Esophagus muscularis mucosa (tissue), 3 donors: ENCODE measurements around the gene SDK1.

Experiments
- CTCF ChIP-seq, 3 experiments: fragments of 200-600 bp in 2 of 3; fragments of 450-650 bp in 1 of 3; sonication (generic) in 2 of 3; IDR thresholded peaks; one replicate each; pipeline ENCODE4 v1.5.1; 2017 to 2019; ENCODE audit warnings: antibody characterized with exemption in 3 of 3, mild to moderate bottlenecking in 2 of 3, moderate library complexity in 1 of 3
- POLR2A ChIP-seq: fragments of 450-650 bp; IDR thresholded peaks from one replicate; pipeline ENCODE4 v1.6.1; 2017; ENCODE audit warnings: antibody characterized with exemption, moderate library complexity, mild to moderate bottlenecking, low read depth

- TF ChIP-seq CTCF (IDR thresholded peaks at IDR 0.05) (no peak), POLR2A (no peak)
Measured at GRCh38 chr7:3641582-3641981, 340.5 kb downstream of the SDK1 start.
